Measurements from ENCODE around the gene NCK2.

Gene NCK2

GRCh38 chr2:105924271-105924670 is 179.6 kb downstream of the NCK2 start:
- no peak overlapping the region for H3K27ac ChIP-seq
- no peak for DNase-seq (ENCODE audit: low spot score)
- ChIA-PET POLR2A (ENCODE audit: low non-redundant PET) (no interaction called here), CTCF (no interaction called here)
- TF ChIP-seq, protein P1, sequence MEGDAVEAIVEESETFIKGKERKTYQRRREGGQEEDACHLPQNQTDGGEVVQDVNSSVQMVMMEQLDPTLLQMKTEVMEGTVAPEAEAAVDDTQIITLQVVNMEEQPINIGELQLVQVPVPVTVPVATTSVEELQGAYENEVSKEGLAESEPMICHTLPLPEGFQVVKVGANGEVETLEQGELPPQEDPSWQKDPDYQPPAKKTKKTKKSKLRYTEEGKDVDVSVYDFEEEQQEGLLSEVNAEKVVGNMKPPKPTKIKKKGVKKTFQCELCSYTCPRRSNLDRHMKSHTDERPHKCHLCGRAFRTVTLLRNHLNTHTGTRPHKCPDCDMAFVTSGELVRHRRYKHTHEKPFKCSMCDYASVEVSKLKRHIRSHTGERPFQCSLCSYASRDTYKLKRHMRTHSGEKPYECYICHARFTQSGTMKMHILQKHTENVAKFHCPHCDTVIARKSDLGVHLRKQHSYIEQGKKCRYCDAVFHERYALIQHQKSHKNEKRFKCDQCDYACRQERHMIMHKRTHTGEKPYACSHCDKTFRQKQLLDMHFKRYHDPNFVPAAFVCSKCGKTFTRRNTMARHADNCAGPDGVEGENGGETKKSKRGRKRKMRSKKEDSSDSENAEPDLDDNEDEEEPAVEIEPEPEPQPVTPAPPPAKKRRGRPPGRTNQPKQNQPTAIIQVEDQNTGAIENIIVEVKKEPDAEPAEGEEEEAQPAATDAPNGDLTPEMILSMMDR (conservative IDR thresholded peaks at IDR 0.05; ENCODE audit: low read depth), result no peak

GRCh38 chr2:105924932-105925331 is 180.2 kb downstream of the NCK2 start:
- ChIA-PET CTCF (no interaction called here), POLR2A (ENCODE audit: low non-redundant PET) (no interaction called here)
- no peak overlapping the region for H3K27ac ChIP-seq
- DNase-seq (ENCODE audit: low spot score), result no peak
- TF ChIP-seq, protein P1 (conservative IDR thresholded peaks at IDR 0.05; ENCODE audit: low read depth), result no peak

DNA sequence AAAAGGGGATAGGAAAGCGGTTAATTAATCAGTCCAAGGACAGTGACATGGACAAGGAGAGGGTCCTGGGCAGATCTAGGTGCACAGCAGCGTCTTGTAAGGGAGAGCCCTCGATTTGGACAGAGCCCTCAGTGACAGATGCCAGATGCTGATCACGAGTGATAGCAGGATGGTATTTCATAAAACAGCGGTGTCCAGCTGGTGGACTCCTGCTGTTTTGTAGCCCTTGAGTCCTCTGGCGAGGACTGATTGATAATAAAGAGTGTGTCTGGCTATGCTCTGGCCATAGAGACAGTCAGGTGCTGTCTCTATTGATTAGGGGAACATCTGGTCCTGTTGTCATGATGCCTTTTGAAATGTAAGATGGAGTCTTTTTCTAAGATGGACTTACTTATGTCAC is 180.7 kb downstream of the NCK2 start:
- ChIA-PET POLR2A (ENCODE audit: low non-redundant PET) (no interaction called here), CTCF (no interaction called here)
- H3K27ac ChIP-seq, result no peak overlapping the region
- TF ChIP-seq, protein P1 (conservative IDR thresholded peaks at IDR 0.05; ENCODE audit: low read depth), result no peak
- DNase-seq (ENCODE audit: low spot score), result no peak

- CTCF ChIA-PET, result no interaction called here
- TF ChIP-seq, protein P1 (conservative IDR thresholded peaks at IDR 0.05; ENCODE audit: low read depth), result no peak
- POLR2A ChIA-PET (ENCODE audit: low non-redundant PET), result no interaction called here
- no peak overlapping the region for H3K27ac ChIP-seq
- no peak for DNase-seq (ENCODE audit: low spot score)
These were observed 182.4 kb downstream of the NCK2 start for GRCh38 chr2:105926960-105927678.

GRCh38 chr2:105928086-105928485 is 183.4 kb downstream of the NCK2 start:
- CTCF ChIA-PET, result no interaction called here

GRCh38 chr2:105928563-105928962 is 183.9 kb downstream of the NCK2 start:
- DNase-seq (ENCODE audit: low spot score), result no peak
- CTCF ChIA-PET, result interaction anchor here (0.6 kb wide), 1 partner anchor 34 kb away, joined by 3 read pairs; no protein-coding TSS in a partner anchor
- TF ChIP-seq, protein P1 (conservative IDR thresholded peaks at IDR 0.05; ENCODE audit: low read depth), result no peak
- H3K27ac ChIP-seq, result no peak overlapping the region
- POLR2A ChIA-PET (ENCODE audit: low non-redundant PET), result no interaction called here

More at GRCh38 chr2:105928086-105928485, 183.4 kb downstream of the NCK2 start:
- TF ChIP-seq, protein P1 (conservative IDR thresholded peaks at IDR 0.05; ENCODE audit: low read depth), result no peak
- DNase-seq (ENCODE audit: low spot score), result no peak
- no peak overlapping the region for H3K27ac ChIP-seq
- POLR2A ChIA-PET (ENCODE audit: low non-redundant PET), result no interaction called here
